OCI-LY7 (cell line): ENCODE results near the gene STRADA.

Source experiments
- EZH2phosphoT487 ChIP-seq: fragments of 200-600 bp; sonication (generic); IDR thresholded peaks from 2 replicates; pipeline ENCODE4 v1.6.1; 2018; ENCODE audit warnings: low read depth, borderline replicate concordance, mild to moderate bottlenecking, mixed run types, antibody characterized with exemption, low read length, moderate library complexity, mixed read lengths
- TF ChIP-seq, protein P1 (sequence below): fragments of 200-600 bp; sonication (generic); conservative IDR thresholded peaks from 2 replicates; pipeline ENCODE4 v1.5.1; 2014; ENCODE audit warnings: mild to moderate bottlenecking, antibody characterized with exemption, low read length, moderate library complexity, mixed read lengths

DNA sequence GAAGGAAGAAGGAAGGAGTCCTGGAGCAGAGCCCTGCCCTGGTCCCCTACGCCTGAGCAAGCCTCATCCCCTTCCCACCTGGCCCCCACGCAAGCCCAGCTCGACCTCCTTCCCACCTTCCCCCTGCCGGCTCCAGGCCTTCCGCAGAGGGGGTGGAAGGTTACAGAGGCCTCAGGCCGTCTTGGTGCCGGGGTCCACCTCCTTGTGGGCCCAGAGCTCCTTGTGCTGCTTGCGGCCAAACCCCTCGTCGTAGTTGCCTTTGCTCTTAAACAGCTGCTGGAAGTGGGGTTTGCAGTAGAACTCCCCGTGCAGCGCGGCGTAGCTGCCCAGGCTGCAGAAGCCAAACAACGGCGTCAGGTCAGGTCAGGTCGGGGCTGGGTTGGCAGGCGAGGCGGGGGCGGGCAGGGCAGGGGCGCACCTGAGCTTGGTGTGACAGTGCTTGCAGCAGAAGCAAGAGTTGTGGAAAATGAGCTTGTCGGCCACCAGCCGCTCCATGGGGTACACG, 43.2 kb downstream of the STRADA start:
- TF ChIP-seq, protein P1, sequence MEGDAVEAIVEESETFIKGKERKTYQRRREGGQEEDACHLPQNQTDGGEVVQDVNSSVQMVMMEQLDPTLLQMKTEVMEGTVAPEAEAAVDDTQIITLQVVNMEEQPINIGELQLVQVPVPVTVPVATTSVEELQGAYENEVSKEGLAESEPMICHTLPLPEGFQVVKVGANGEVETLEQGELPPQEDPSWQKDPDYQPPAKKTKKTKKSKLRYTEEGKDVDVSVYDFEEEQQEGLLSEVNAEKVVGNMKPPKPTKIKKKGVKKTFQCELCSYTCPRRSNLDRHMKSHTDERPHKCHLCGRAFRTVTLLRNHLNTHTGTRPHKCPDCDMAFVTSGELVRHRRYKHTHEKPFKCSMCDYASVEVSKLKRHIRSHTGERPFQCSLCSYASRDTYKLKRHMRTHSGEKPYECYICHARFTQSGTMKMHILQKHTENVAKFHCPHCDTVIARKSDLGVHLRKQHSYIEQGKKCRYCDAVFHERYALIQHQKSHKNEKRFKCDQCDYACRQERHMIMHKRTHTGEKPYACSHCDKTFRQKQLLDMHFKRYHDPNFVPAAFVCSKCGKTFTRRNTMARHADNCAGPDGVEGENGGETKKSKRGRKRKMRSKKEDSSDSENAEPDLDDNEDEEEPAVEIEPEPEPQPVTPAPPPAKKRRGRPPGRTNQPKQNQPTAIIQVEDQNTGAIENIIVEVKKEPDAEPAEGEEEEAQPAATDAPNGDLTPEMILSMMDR = no peak
- no peak for TF ChIP-seq EZH2phosphoT487
